ENCODE results near the gene PLEKHJ1.

DNA sequence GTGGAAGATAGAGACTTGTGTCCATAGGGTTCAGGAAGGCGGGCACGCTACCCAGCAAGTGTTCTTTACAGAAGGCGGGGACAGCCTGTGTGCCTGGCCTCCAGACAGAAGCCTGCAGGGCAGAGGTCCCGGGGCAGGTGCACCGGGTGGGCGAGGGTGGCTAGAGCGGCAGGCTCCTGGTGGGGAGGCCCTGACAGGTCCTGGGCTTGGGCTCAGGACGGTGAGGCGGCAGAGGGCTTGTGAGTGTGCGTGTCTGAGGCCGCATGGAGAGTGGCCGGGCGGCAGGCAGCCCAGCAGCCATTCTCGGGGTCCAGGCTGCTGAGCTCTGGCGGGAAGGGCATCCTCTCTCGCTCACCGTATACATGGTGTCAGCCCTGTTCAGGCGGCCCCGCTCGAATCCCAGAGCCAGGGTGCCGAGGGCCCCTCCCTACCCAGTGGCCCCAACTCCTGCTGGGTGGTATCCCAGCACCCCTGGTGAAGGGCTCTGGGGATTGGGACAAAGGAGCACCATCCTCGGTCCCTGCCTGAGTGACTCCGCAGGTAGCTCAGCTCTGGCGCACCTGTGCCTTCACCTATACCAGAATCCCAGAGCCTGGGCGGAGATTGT is 10.0 kb upstream of the PLEKHJ1 start:
- TF ChIP-seq, protein P1, sequence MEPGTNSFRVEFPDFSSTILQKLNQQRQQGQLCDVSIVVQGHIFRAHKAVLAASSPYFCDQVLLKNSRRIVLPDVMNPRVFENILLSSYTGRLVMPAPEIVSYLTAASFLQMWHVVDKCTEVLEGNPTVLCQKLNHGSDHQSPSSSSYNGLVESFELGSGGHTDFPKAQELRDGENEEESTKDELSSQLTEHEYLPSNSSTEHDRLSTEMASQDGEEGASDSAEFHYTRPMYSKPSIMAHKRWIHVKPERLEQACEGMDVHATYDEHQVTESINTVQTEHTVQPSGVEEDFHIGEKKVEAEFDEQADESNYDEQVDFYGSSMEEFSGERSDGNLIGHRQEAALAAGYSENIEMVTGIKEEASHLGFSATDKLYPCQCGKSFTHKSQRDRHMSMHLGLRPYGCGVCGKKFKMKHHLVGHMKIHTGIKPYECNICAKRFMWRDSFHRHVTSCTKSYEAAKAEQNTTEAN (CRISPR knock-in tag; IDR thresholded peaks at IDR 0.05) = no peak
- TF ChIP-seq RNF2 (IDR thresholded peaks at IDR 0.05) (no peak), SPI1 (IDR thresholded peaks at IDR 0.05; ENCODE audit: borderline replicate concordance, low read depth, low read length) (no peak), SIN3A (IDR thresholded peaks at IDR 0.05; ENCODE audit: borderline replicate concordance in 2 of 2, control insufficient read depth in 1 of 2, low read depth in 2 of 2, low read length in 2 of 2) (no peak), MYC (IDR thresholded peaks at IDR 0.05; ENCODE audit: low read depth, low read length) (no peak), MYC (CRISPR knock-in tag; IDR thresholded peaks at IDR 0.05; ENCODE audit: borderline replicate concordance, low read depth) (no peak)

All from K562 (cell line).